ENCODE data around the gene LRFN5. TPM values are rescaled to one million over a fixed set of nuclear protein-coding genes. Genes with fewer than 3 reads are reported as not detected.
"Not testable (repeated sequence)": the region's sequence is repeated elsewhere in the genome, so short reads cannot be mapped to it uniquely, and the experiment has no call there.

The LRFN5 gene
- total RNA-seq, 1 experiment from 2014 or later = not detected

DNA sequence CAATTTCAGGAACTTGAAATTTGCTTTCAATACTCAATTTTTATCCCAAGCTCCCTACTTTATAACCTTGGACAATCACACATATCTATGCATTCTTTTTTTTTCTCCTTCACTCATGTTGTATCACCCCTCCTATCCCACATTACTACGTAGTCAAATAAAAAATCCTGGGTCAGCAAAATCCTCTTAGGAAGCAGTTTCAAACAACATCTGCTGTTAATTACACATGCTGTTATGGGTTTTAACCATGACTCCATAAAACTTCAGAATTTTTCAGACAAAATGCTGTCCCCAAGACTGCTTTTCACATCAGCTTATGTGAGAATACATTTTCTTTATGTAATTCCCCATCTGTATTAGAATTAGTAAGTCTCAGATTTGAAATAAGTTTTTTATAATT, 61.7 kb downstream of the LRFN5 start:
- H3K27me3 Mint-ChIP-seq (ENCODE audit: unreplicated experiment) = no peaks in the 10 kb centered on the region
- H3K4me1 Mint-ChIP-seq (ENCODE audit: low read depth, unreplicated experiment) = no peaks in the 10 kb centered on the region
- CTCF ChIA-PET = no interaction called here
- H3K27ac Mint-ChIP-seq (ENCODE audit: unreplicated experiment) = no peak overlapping the region
- H3K9me3 Mint-ChIP-seq (ENCODE audit: low read depth, unreplicated experiment) = no peaks in the 10 kb centered on the region
- H3K4me3 Mint-ChIP-seq (ENCODE audit: low read depth, unreplicated experiment) = no peak overlapping the region
- H3K36me3 Mint-ChIP-seq (ENCODE audit: insufficient read depth, unreplicated experiment) = no peaks in the 10 kb centered on the region
- TF ChIP-seq, protein P1, sequence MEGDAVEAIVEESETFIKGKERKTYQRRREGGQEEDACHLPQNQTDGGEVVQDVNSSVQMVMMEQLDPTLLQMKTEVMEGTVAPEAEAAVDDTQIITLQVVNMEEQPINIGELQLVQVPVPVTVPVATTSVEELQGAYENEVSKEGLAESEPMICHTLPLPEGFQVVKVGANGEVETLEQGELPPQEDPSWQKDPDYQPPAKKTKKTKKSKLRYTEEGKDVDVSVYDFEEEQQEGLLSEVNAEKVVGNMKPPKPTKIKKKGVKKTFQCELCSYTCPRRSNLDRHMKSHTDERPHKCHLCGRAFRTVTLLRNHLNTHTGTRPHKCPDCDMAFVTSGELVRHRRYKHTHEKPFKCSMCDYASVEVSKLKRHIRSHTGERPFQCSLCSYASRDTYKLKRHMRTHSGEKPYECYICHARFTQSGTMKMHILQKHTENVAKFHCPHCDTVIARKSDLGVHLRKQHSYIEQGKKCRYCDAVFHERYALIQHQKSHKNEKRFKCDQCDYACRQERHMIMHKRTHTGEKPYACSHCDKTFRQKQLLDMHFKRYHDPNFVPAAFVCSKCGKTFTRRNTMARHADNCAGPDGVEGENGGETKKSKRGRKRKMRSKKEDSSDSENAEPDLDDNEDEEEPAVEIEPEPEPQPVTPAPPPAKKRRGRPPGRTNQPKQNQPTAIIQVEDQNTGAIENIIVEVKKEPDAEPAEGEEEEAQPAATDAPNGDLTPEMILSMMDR (IDR thresholded peaks at IDR 0.05; ENCODE audit: unreplicated experiment) = no peak
- no TSS peak for BruUV-seq (replicated peaks)
- intact Hi-C loops (cut with micrococcal nuclease; ENCODE audit: unreplicated experiment) = no loop called here
- no peak for DNase-seq

DNA sequence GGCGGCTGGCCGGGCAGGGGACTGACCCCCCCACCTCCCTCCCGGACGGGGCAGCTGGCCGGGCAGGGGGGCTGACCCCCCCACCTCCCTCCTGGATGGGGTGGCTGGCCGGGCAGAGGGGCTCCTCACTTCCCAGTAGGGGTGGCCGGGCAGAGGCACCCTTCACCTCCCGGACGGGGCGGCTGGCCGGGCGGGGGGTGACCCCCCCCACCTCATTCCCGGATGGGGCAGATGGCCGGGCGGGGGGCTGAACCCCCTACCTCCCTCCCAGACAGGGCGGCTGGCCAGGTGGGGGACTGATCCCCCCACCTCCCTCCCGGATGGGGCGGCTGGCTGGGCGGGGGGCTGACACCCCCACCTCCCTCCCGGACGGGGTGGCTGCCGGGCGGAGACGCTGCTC, 66.9 kb downstream of the LRFN5 start:
- H3K4me1 Mint-ChIP-seq (ENCODE audit: low read depth, unreplicated experiment); H3K27me3 Mint-ChIP-seq (ENCODE audit: unreplicated experiment); CTCF ChIA-PET; BruUV-seq (replicated peaks); H3K27ac Mint-ChIP-seq (ENCODE audit: unreplicated experiment); intact Hi-C loops (cut with micrococcal nuclease; ENCODE audit: unreplicated experiment); DNase-seq; H3K9me3 Mint-ChIP-seq (ENCODE audit: low read depth, unreplicated experiment); H3K36me3 Mint-ChIP-seq (ENCODE audit: insufficient read depth, unreplicated experiment); H3K4me3 Mint-ChIP-seq (ENCODE audit: low read depth, unreplicated experiment): not testable (repeated sequence)

GRCh38 chr14:41674511-41674971, 67.9 kb downstream of the LRFN5 start:
- H3K27me3 Mint-ChIP-seq (ENCODE audit: unreplicated experiment); H3K36me3 Mint-ChIP-seq (ENCODE audit: insufficient read depth, unreplicated experiment); H3K9me3 Mint-ChIP-seq (ENCODE audit: low read depth, unreplicated experiment); H3K27ac Mint-ChIP-seq (ENCODE audit: unreplicated experiment); DNase-seq; BruUV-seq (replicated peaks); H3K4me3 Mint-ChIP-seq (ENCODE audit: low read depth, unreplicated experiment); CTCF ChIA-PET; intact Hi-C loops (cut with micrococcal nuclease; ENCODE audit: unreplicated experiment); H3K4me1 Mint-ChIP-seq (ENCODE audit: low read depth, unreplicated experiment): not testable (repeated sequence)

DNA sequence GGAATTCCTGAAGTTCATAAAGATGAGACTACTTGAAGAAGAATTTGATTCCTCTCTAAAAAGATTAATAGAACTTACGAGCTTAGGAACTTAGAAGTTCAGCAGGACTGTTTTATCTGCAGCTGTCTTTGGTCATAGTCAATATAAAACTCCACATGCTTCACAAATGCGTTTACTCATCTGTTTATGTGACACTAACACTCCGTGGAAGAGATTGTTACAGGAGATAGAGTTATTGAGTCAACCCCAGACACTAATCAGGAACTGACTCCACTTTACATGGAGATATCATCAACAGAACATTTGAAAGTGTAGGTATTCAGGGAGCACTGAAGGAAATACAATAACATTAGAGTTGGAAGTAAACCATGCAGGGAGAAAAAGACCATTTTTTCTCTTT, 92.8 kb downstream of the LRFN5 start:
- peaks cover 9% of the 10 kb centered on the region for H3K9me3 Mint-ChIP-seq (ENCODE audit: low read depth, unreplicated experiment)
- TF ChIP-seq, protein P1 (IDR thresholded peaks at IDR 0.05; ENCODE audit: unreplicated experiment) = no peak
- BruUV-seq (replicated peaks) = no TSS peak
- H3K4me1 Mint-ChIP-seq (ENCODE audit: low read depth, unreplicated experiment) = no peaks in the 10 kb centered on the region
- DNase-seq = no peak
- H3K4me3 Mint-ChIP-seq (ENCODE audit: low read depth, unreplicated experiment) = no peak overlapping the region
- H3K36me3 Mint-ChIP-seq (ENCODE audit: insufficient read depth, unreplicated experiment) = no peaks in the 10 kb centered on the region
- H3K27ac Mint-ChIP-seq (ENCODE audit: unreplicated experiment) = no peak overlapping the region
- CTCF ChIA-PET = no interaction called here
- no peaks in the 10 kb centered on the region for H3K27me3 Mint-ChIP-seq (ENCODE audit: unreplicated experiment)
- intact Hi-C loops (cut with micrococcal nuclease; ENCODE audit: unreplicated experiment) = no loop called here

GRCh38 chr14:41718477-41719166, 111.9 kb downstream of the LRFN5 start:
- DNase-seq = no peak
- TF ChIP-seq, protein P1 (IDR thresholded peaks at IDR 0.05; ENCODE audit: unreplicated experiment) = no peak
- H3K27ac Mint-ChIP-seq (ENCODE audit: unreplicated experiment) = no peak overlapping the region
- intact Hi-C loops (cut with micrococcal nuclease; ENCODE audit: unreplicated experiment) = no loop called here
- no peaks in the 10 kb centered on the region for H3K4me1 Mint-ChIP-seq (ENCODE audit: low read depth, unreplicated experiment)
- H3K9me3 Mint-ChIP-seq (ENCODE audit: low read depth, unreplicated experiment) = no peaks in the 10 kb centered on the region
- no peaks in the 10 kb centered on the region for H3K36me3 Mint-ChIP-seq (ENCODE audit: insufficient read depth, unreplicated experiment)
- CTCF ChIA-PET = no interaction called here
- H3K4me3 Mint-ChIP-seq (ENCODE audit: low read depth, unreplicated experiment) = no peak overlapping the region
- no peaks in the 10 kb centered on the region for H3K27me3 Mint-ChIP-seq (ENCODE audit: unreplicated experiment)
- no TSS peak for BruUV-seq (replicated peaks)

All from Calu3 (cell line).